ENCODE measurements around the gene TRAF6. TPM values are rescaled to one million over a fixed set of nuclear protein-coding genes. Genes with fewer than 3 reads are reported as not detected.

The TRAF6 gene, protein sequence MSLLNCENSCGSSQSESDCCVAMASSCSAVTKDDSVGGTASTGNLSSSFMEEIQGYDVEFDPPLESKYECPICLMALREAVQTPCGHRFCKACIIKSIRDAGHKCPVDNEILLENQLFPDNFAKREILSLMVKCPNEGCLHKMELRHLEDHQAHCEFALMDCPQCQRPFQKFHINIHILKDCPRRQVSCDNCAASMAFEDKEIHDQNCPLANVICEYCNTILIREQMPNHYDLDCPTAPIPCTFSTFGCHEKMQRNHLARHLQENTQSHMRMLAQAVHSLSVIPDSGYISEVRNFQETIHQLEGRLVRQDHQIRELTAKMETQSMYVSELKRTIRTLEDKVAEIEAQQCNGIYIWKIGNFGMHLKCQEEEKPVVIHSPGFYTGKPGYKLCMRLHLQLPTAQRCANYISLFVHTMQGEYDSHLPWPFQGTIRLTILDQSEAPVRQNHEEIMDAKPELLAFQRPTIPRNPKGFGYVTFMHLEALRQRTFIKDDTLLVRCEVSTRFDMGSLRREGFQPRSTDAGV
- total RNA-seq (2014; rRNA removed; shearing (Covaris generic)) (6.4 and 10.5 TPM in 2 replicates), polyA plus RNA-seq (2016; fragmentation: Nextera tagmentation; extraction: Ambion mirVana) (4.2 and 4.4 TPM in 2 replicates)
- long read RNA-seq, full-length matches to known transcripts, result 1 of 2 reads
- long read RNA-seq, partial matches to known transcripts, result 0 of 2 reads
- long read RNA-seq, other reads (novel, unspliced or antisense), result 1 of 2 reads

DNA sequence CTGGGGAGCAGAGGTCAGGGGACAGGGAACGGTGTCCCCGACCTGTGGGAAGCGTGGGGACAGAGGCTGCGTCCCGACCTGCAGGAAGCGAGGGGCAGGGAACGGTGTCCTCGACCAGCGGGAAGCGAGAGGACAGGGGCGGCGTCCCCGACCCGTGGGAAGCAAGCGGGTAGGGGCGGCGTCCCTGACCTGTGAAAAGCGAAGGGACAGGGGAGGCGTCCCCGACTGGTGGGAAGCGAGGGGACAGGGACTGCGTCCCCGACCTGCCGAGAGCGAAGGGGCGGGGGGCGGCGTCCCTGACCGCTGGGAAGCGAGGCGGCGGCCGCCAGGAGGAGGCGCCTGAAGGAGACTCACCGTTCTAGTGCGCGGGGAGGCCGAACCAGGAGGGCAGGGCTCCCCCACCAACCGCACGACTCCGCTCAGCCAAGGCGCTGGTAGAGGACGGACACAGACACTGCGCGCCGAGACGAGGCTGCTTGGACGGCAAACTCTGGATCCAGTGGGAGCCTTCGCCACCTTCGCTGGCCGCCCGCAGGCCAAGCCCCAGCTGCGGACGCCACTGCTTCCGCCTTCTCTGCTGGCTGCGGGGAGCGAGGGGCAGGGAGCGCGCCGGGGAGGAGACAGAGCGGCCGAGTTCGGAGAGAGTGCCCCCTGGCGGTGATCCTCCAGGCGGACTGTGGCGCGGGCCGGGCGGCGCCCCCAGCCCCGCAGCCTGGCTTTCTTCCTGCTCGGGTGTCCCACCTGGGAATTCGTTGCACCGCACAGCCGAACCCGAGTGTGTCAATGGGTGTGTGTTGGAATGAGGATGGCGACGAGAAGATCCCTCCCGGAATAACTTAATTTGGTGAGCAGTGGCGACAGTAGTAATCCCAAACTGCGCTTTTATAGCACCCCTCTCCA, at the start of gene TRAF6:
Gene TRAF6 (minus strand): TSS at position 579 of the 900 bp plus-strand sequence. CDS start 8,757 bp downstream, outside the sequence.
- Mint-ChIP-seq H3K4me1 (peaks cover 10% of the 10 kb centered on the region; the same call in 2 of the 3 replicates), H3K27me3 (ENCODE audit: insufficient read depth, low read depth, poor library complexity) (peaks cover 9% of the 10 kb centered on the region), H3K27ac (peak within 1 kb of the TSS; percentile 89), H3K9me3 (no peaks in the 10 kb centered on the region), H3K4me3 (peak within 1 kb of the TSS; percentile 93), H3K36me3 (ENCODE audit: low read depth) (no peaks in the 10 kb centered on the region)
- peak within 1 kb of the TSS; percentile 86 for H2AFZ ChIP-seq
- ATAC-seq (peak; percentile 95), DNase-seq (ENCODE audit: low spot score) (peak; percentile 94)
- peaks cover 9% of the 10 kb centered on the region; the same call in 1 of the 2 replicates for H3K27me3 ChIP-seq (ENCODE audit: insufficient read depth)
- no peak within 1 kb of the TSS for H3K27ac ChIP-seq (ENCODE audit: low read depth)
- H3K36me3 ChIP-seq (ENCODE audit: insufficient read depth), result no peaks in the 10 kb centered on the region
- peak; percentile 49; the same call in 1 of the 2 replicates for TF ChIP-seq CREB1 (CRISPR knock-in tag; IDR thresholded peaks at IDR 0.05; ENCODE audit: low read depth)
- TF ChIP-seq, protein P1, sequence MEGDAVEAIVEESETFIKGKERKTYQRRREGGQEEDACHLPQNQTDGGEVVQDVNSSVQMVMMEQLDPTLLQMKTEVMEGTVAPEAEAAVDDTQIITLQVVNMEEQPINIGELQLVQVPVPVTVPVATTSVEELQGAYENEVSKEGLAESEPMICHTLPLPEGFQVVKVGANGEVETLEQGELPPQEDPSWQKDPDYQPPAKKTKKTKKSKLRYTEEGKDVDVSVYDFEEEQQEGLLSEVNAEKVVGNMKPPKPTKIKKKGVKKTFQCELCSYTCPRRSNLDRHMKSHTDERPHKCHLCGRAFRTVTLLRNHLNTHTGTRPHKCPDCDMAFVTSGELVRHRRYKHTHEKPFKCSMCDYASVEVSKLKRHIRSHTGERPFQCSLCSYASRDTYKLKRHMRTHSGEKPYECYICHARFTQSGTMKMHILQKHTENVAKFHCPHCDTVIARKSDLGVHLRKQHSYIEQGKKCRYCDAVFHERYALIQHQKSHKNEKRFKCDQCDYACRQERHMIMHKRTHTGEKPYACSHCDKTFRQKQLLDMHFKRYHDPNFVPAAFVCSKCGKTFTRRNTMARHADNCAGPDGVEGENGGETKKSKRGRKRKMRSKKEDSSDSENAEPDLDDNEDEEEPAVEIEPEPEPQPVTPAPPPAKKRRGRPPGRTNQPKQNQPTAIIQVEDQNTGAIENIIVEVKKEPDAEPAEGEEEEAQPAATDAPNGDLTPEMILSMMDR (conservative IDR thresholded peaks at IDR 0.05; ENCODE audit: low read depth in 2 of 2), result peak; percentile 70 to 78
- TF ChIP-seq POLR2AphosphoS5 (IDR thresholded peaks at IDR 0.05; ENCODE audit: low read depth), result peak; percentile 92
- TF ChIP-seq, protein P2, sequence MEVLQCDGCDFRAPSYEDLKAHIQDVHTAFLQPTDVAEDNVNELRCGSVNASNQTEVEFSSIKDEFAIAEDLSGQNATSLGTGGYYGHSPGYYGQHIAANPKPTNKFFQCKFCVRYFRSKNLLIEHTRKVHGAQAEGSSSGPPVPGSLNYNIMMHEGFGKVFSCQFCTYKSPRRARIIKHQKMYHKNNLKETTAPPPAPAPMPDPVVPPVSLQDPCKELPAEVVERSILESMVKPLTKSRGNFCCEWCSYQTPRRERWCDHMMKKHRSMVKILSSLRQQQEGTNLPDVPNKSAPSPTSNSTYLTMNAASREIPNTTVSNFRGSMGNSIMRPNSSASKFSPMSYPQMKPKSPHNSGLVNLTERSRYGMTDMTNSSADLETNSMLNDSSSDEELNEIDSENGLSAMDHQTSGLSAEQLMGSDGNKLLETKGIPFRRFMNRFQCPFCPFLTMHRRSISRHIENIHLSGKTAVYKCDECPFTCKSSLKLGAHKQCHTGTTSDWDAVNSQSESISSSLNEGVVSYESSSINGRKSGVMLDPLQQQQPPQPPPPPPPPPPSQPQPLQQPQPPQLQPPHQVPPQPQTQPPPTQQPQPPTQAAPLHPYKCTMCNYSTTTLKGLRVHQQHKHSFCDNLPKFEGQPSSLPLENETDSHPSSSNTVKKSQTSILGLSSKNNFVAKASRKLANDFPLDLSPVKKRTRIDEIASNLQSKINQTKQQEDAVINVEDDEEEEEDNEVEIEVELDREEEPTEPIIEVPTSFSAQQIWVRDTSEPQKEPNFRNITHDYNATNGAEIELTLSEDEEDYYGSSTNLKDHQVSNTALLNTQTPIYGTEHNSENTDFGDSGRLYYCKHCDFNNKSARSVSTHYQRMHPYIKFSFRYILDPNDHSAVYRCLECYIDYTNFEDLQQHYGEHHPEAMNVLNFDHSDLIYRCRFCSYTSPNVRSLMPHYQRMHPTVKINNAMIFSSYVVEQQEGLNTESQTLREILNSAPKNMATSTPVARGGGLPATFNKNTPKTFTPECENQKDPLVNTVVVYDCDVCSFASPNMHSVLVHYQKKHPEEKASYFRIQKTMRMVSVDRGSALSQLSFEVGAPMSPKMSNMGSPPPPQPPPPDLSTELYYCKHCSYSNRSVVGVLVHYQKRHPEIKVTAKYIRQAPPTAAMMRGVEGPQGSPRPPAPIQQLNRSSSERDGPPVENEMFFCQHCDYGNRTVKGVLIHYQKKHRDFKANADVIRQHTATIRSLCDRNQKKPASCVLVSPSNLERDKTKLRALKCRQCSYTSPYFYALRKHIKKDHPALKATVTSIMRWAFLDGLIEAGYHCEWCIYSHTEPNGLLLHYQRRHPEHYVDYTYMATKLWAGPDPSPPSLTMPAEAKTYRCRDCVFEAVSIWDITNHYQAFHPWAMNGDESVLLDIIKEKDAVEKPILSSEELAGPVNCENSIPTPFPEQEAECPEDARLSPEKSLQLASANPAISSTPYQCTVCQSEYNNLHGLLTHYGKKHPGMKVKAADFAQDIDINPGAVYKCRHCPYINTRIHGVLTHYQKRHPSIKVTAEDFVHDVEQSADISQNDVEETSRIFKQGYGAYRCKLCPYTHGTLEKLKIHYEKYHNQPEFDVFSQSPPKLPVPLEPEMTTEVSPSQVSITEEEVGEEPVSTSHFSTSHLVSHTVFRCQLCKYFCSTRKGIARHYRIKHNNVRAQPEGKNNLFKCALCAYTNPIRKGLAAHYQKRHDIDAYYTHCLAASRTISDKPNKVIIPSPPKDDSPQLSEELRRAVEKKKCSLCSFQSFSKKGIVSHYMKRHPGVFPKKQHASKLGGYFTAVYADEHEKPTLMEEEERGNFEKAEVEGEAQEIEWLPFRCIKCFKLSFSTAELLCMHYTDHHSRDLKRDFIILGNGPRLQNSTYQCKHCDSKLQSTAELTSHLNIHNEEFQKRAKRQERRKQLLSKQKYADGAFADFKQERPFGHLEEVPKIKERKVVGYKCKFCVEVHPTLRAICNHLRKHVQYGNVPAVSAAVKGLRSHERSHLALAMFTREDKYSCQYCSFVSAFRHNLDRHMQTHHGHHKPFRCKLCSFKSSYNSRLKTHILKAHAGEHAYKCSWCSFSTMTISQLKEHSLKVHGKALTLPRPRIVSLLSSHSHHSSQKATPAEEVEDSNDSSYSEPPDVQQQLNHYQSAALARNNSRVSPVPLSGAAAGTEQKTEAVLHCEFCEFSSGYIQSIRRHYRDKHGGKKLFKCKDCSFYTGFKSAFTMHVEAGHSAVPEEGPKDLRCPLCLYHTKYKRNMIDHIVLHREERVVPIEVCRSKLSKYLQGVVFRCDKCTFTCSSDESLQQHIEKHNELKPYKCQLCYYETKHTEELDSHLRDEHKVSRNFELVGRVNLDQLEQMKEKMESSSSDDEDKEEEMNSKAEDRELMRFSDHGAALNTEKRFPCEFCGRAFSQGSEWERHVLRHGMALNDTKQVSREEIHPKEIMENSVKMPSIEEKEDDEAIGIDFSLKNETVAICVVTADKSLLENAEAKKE (CRISPR knock-in tag; IDR thresholded peaks at IDR 0.05), result no peak
- TF ChIP-seq, protein P3, sequence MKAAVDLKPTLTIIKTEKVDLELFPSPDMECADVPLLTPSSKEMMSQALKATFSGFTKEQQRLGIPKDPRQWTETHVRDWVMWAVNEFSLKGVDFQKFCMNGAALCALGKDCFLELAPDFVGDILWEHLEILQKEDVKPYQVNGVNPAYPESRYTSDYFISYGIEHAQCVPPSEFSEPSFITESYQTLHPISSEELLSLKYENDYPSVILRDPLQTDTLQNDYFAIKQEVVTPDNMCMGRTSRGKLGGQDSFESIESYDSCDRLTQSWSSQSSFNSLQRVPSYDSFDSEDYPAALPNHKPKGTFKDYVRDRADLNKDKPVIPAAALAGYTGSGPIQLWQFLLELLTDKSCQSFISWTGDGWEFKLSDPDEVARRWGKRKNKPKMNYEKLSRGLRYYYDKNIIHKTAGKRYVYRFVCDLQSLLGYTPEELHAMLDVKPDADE (IDR thresholded peaks at IDR 0.05), result peak; percentile 36; the same call in 1 of the 2 replicates
- no peak for TF ChIP-seq ZNF331 (CRISPR knock-in tag; IDR thresholded peaks at IDR 0.05; ENCODE audit: low read depth)
- peaks cover 16% of the 10 kb centered on the region for H3K79me2 ChIP-seq (replicated peaks; ENCODE audit: insufficient read depth)
- no peaks in the 10 kb centered on the region; the same call in 1 of the 2 replicates for H3F3A ChIP-seq (replicated peaks; ENCODE audit: low read depth)
- H3K9me2 ChIP-seq (ENCODE audit: insufficient read depth), result no peaks in the 10 kb centered on the region
- H3K4me2 ChIP-seq, result peak within 1 kb of the TSS; percentile 77
- peak within 1 kb of the TSS; percentile 91 for H3K4me3 ChIP-seq
- no peaks in the 10 kb centered on the region for H4K20me1 ChIP-seq (replicated peaks; ENCODE audit: insufficient read depth)
- no peaks in the 10 kb centered on the region for H3K4me1 ChIP-seq (ENCODE audit: insufficient read depth)

All from GM23338 (cell line).